Neutrophil (primary cell): ENCODE data around the gene WEE1.

ENCODE experiments used
- H3K27ac ChIP-seq: fragments of 200-600 bp; sonication (generic); 2 replicates; pipeline ENCODE4 v1.5.1; 2016; ENCODE audit warnings: mild to moderate bottlenecking, moderate library complexity
- H3K27me3 ChIP-seq: fragments of 200-600 bp; sonication (generic); 2 replicates; pipeline ENCODE4 v1.6.0; 2016; ENCODE audit warnings: mild to moderate bottlenecking
- H3K36me3 ChIP-seq: fragments of 200-600 bp; sonication (generic); 2 replicates; pipeline ENCODE4 v1.5.1; 2017
- H3K4me1 ChIP-seq, 2 experiments: fragments of 200-600 bp in 1 of 2; sonication (generic) in 1 of 2; 1 replicate in 1 of 2; 2 replicates in 1 of 2; pipeline versions ENCODE4 v1.5.1 to v1.6.1; 2013 to 2016; ENCODE audit warnings: low read depth in 1 of 2, low read length in 1 of 2, mild to moderate bottlenecking in 1 of 2, moderate library complexity in 1 of 2; ENCODE audit not compliant: control insufficient read depth in 1 of 2, insufficient read depth in 1 of 2
- H3K4me3 ChIP-seq, 2 experiments: fragments of 200-600 bp in 1 of 2; sonication (generic) in 1 of 2; 1 replicate in 1 of 2; 2 replicates in 1 of 2; pipeline ENCODE4 v1.5.1; 2013 to 2016; ENCODE audit warnings: low read depth in 1 of 2, low read length in 1 of 2, mild to moderate bottlenecking in 1 of 2, moderate library complexity in 1 of 2
- H3K9me3 ChIP-seq: fragments of 200-600 bp; sonication (generic); 2 replicates; pipeline ENCODE4 v1.5.1; 2016
- CTCF ChIP-seq: fragments of 200-600 bp; sonication (generic); IDR thresholded peaks from 2 replicates; pipeline ENCODE4 v1.5.1; 2016; ENCODE audit warnings: antibody characterized with exemption

The WEE1 gene

DNA sequence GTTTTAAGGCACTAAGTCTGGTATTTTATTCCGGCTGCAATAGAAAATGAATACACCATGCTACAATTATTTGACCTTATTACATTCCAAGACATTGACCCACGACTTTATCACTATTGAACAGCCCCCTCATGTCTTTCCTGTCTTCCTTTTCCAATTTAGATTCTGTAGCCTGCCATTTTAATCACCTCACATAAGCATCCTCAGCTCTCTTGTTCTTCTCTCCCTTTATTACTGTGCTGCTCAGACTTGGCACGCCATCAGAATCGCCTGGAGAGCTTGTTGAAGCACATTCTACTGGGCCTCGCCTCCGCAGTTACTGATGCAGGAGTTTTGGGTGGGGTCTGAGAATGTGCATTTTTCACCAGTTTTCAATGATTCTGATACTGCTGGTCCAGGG, 51.7 kb downstream of the WEE1 start:
- no peak overlapping the region for H3K4me3 ChIP-seq
- no peak overlapping the region for H3K27ac ChIP-seq
- H3K4me1 ChIP-seq, result no peaks in the 10 kb centered on the region
- no peaks in the 10 kb centered on the region for H3K36me3 ChIP-seq
- H3K27me3 ChIP-seq, result no peaks in the 10 kb centered on the region
- no peak for TF ChIP-seq CTCF
- no peaks in the 10 kb centered on the region for H3K9me3 ChIP-seq

- H3K27me3 ChIP-seq, result no peaks in the 10 kb centered on the region
- no peak for TF ChIP-seq CTCF
- no peaks in the 10 kb centered on the region for H3K4me1 ChIP-seq
- H3K4me3 ChIP-seq, result no peak overlapping the region
- no peak overlapping the region for H3K27ac ChIP-seq
- H3K36me3 ChIP-seq, result no peaks in the 10 kb centered on the region
- no peaks in the 10 kb centered on the region for H3K9me3 ChIP-seq
These were observed 52.3 kb downstream of the WEE1 start for GRCh38 chr11:9625728-9626127.

DNA sequence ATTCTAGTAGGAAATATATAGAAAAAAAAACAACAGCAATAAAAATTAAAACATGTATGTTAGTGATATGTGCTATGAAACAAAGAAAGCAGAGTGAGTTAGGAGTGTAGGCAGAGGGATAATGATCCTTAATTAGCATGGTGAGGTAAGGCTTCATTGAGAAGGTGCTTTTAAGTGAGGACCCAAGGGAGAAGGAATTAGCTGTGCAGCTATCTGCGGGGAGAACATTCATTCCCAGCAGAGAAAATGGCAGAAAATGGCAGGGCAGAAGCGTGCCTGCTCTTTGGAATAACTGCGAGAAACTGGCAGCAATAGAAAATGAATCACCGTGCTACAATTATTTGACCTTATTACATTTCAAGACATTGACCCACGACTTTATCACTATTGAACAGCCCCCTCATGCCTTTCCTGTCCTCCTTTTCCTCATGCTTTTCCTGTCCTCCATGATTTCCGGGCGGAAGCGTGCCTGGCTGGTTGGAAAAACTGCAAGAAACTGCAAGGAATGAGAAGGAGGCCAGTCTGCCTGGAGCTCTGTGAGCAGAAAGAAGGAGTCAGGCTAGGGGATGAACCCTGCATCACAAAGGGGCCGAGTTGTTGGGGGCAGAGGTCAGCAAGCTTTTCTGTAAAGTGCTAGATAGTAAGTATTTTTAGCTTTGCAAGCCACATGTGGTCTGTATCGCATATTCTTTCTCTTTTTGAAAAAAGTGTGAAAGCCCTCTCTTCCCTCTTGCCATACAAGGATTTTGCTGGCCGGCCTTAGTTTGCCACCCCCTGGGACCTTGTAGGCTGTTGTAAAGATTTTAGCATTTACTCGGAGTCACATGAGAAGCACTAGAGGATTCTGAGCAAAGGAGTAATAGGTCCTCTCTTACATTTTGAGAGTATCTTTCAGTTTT, 53.3 kb downstream of the WEE1 start:
- H3K4me3 ChIP-seq, result no peak overlapping the region
- no peaks in the 10 kb centered on the region for H3K9me3 ChIP-seq
- H3K27ac ChIP-seq, result no peak overlapping the region
- H3K4me1 ChIP-seq, result no peaks in the 10 kb centered on the region
- H3K27me3 ChIP-seq, result no peaks in the 10 kb centered on the region
- no peaks in the 10 kb centered on the region for H3K36me3 ChIP-seq
- no peak for TF ChIP-seq CTCF

DNA sequence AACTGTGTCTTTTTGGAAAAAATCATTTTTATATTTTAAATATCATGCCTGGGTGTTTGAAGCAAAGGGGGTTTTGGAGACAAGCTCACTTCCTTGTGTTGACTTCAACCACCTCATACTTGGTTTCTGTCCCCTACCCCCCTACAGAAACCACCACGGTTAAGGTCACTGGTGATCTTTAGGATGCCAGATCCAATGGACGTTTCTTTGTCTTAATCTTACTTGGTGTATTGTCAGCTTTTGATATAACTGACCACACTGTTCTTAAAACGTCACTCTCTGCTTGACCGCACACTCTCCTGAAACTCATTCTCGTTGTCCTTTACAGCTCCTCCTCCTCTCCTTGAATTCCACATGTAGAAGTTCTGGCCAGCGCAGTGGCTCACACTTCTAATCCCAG, 55.6 kb downstream of the WEE1 start:
- peaks cover 4 to 9% of the 10 kb centered on the region in 2 experiments for H3K4me1 ChIP-seq

DNA sequence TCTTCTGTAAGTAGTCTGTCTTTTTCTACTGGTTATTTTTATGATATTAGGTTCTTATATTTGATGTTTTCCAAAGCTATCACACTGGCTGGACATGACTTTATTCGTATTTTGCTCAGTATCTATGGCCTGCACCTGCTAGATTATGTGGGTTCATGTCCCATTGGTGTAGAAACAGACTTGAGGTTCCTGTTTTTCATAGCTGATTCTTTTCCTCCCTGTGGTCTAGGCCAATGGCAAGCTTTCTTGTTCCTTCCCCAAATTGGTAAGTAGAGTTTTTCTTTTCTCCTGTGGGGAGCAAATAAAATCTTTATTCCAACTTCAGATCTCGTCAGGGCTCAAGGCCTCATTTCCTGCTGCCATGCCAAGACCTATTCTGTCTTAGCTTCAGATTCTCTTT, 60.2 kb downstream of the WEE1 start:
- TF ChIP-seq CTCF, result no peak
- peaks cover 10 to 16% of the 10 kb centered on the region in 2 experiments for H3K4me1 ChIP-seq
- no peaks in the 10 kb centered on the region for H3K36me3 ChIP-seq
- H3K27ac ChIP-seq, result peak overlapping the region; percentile 30
- no peaks in the 10 kb centered on the region for H3K27me3 ChIP-seq
- no peak overlapping the region for H3K4me3 ChIP-seq
- H3K9me3 ChIP-seq, result no peaks in the 10 kb centered on the region

More for the DNA sequence above, 55.6 kb downstream of the WEE1 start:
- Histone ChIP-seq H3K27ac (no peak overlapping the region), H3K9me3 (no peaks in the 10 kb centered on the region), H3K27me3 (no peaks in the 10 kb centered on the region), H3K36me3 (no peaks in the 10 kb centered on the region), H3K4me3 (no peak overlapping the region)
- TF ChIP-seq CTCF, result no peak
